ENCODE measurements around the gene GUCY1A1.

The GUCY1A1 gene

GRCh38 chr4:155763551-155763950 lies 96.9 kb downstream of the GUCY1A1 start:
- H3K4me1 Mint-ChIP-seq = peaks cover 3% of the 10 kb centered on the region
- no peak overlapping the region for H3K4me3 Mint-ChIP-seq
- no peak for DNase-seq
- H3K27ac Mint-ChIP-seq = no peak overlapping the region
- no peaks in the 10 kb centered on the region for H3K9me3 Mint-ChIP-seq
- H3K27me3 Mint-ChIP-seq = peaks cover 22% of the 10 kb centered on the region
- ATAC-seq = no peak

DNA sequence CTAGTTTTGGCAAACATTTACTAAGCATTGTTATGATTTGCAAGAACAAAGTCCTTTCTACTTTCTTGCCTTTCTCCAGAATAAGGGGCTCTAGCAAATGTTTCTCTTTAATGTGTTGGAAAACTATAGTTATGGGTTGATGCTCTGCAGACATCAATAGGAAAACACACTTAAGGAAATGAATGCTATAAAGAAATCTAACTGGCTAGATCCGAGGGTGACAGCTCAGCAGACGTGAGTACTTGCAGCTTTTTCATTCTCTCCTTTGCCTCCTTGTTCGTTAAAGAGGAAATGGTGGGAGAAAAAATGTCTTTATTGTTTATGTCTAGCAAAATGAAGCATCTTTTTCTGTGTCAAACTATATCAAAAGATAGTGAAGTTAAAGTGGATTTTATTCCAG lies 98.5 kb downstream of the GUCY1A1 start:
- ATAC-seq = no peak

DNA sequence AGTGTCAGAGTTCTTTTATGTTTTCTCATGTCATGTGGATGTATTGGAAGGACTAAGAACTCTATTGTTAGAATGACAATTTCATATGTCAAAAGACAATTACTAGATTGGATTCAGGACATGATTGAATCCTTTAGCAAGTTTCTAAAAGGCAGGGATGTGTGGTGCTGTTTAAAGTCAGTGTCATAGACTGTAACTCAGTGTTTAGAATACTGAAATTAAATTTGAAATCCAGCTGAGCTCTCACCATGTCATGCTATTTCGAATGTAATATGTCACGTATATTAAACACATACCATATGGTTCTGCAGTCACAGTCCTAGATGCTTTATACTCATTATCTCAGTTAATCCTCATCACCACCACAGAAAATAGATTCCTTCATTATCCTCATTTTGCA lies 100.0 kb downstream of the GUCY1A1 start:
- Mint-ChIP-seq H3K9me3 (no peaks in the 10 kb centered on the region), H3K4me1 (no peaks in the 10 kb centered on the region), H3K4me3 (no peak overlapping the region), H3K27ac (no peak overlapping the region), H3K27me3 (peaks cover 9% of the 10 kb centered on the region)
- ATAC-seq = no peak
- no peak for DNase-seq

More for the DNA sequence above, 98.5 kb downstream of the GUCY1A1 start:
- H3K27ac Mint-ChIP-seq = no peak overlapping the region
- no peak overlapping the region for H3K4me3 Mint-ChIP-seq
- H3K4me1 Mint-ChIP-seq = no peaks in the 10 kb centered on the region
- H3K9me3 Mint-ChIP-seq = no peaks in the 10 kb centered on the region
- H3K27me3 Mint-ChIP-seq = peaks cover 16% of the 10 kb centered on the region
- DNase-seq = no peak

DNA sequence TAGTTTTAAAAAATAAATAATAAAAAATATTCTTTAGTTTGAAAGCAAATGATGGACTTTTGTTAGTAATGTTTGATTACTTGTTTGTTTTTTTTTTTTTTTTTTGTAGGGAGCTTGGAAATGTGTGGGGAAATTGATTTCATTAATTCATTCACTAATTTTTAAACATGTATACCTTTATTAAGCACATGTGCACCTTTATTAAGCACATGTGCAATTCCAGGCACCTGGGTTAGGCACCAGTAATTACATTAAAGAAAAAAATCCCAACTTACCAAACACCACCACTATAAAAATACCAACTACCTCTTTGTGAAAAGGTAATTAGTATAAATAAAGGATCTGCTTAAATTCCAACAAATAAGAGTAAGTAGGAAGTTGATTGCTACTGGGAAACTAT lies 101.7 kb downstream of the GUCY1A1 start:
- Mint-ChIP-seq H3K4me1 (no peaks in the 10 kb centered on the region), H3K9me3 (no peaks in the 10 kb centered on the region), H3K4me3 (no peak overlapping the region), H3K27me3 (peaks cover 2% of the 10 kb centered on the region), H3K27ac (no peak overlapping the region)
- DNase-seq (no peak), ATAC-seq (no peak)

DNA sequence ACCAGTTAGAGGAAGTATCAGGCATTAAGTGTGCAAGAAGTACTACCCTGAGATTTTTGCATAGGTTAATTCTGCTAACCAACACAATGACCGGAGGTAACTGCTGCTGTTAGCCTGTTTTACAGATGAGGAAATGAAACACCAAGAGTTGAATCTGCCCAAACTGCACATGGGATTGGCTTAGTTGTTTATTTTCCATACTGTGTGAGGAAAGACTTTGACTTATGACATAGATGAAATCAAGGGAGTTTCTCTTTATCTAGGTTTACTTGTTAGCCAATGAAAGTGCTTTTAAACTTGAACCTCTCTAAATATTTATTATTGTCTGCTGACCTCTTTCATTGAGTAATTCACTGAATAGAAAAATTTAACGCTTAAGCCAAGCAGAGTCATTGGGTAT lies 102.4 kb downstream of the GUCY1A1 start:
- no peak overlapping the region for H3K4me3 Mint-ChIP-seq
- no peaks in the 10 kb centered on the region for H3K9me3 Mint-ChIP-seq
- no peaks in the 10 kb centered on the region for H3K27me3 Mint-ChIP-seq
- H3K27ac Mint-ChIP-seq = no peak overlapping the region
- ATAC-seq = no peak
- no peaks in the 10 kb centered on the region for H3K4me1 Mint-ChIP-seq
- no peak for DNase-seq

- ATAC-seq (no peak), DNase-seq (no peak)
- H3K27ac Mint-ChIP-seq = no peak overlapping the region
- no peaks in the 10 kb centered on the region for H3K27me3 Mint-ChIP-seq
- no peak overlapping the region for H3K4me3 Mint-ChIP-seq
- H3K9me3 Mint-ChIP-seq = no peaks in the 10 kb centered on the region
- H3K4me1 Mint-ChIP-seq = no peaks in the 10 kb centered on the region
Measured at GRCh38 chr4:155772459-155773195, 106.0 kb downstream of the GUCY1A1 start.

- DNase-seq (no peak), ATAC-seq (no peak)
- Mint-ChIP-seq H3K27me3 (no peaks in the 10 kb centered on the region), H3K4me3 (no peak overlapping the region), H3K27ac (no peak overlapping the region), H3K9me3 (no peaks in the 10 kb centered on the region), H3K4me1 (no peaks in the 10 kb centered on the region)
Measured at GRCh38 chr4:155773196-155773800, 106.7 kb downstream of the GUCY1A1 start.

- no peak overlapping the region for H3K27ac Mint-ChIP-seq
- DNase-seq (no peak), ATAC-seq (no peak)
- no peak overlapping the region for H3K4me3 Mint-ChIP-seq
- H3K9me3 Mint-ChIP-seq = no peaks in the 10 kb centered on the region
- no peaks in the 10 kb centered on the region for H3K27me3 Mint-ChIP-seq
- H3K4me1 Mint-ChIP-seq = no peaks in the 10 kb centered on the region
Measured at GRCh38 chr4:155774033-155774432, 107.4 kb downstream of the GUCY1A1 start.

- Mint-ChIP-seq H3K4me3 (no peak overlapping the region), H3K4me1 (no peaks in the 10 kb centered on the region), H3K9me3 (no peaks in the 10 kb centered on the region), H3K27ac (no peak overlapping the region), H3K27me3 (peaks cover 14% of the 10 kb centered on the region)
- DNase-seq = no peak
- no peak for ATAC-seq
Measured at GRCh38 chr4:155777971-155778735, 111.5 kb downstream of the GUCY1A1 start.

GRCh38 chr4:155780775-155781174 lies 114.1 kb downstream of the GUCY1A1 start:
- no peak for DNase-seq
- no peaks in the 10 kb centered on the region for H3K9me3 Mint-ChIP-seq
- H3K27me3 Mint-ChIP-seq = peaks cover 14% of the 10 kb centered on the region
- no peak for ATAC-seq
- no peaks in the 10 kb centered on the region for H3K4me1 Mint-ChIP-seq
- no peak overlapping the region for H3K4me3 Mint-ChIP-seq
- H3K27ac Mint-ChIP-seq = no peak overlapping the region

- no peaks in the 10 kb centered on the region for H3K9me3 Mint-ChIP-seq
- H3K27ac Mint-ChIP-seq = no peak overlapping the region
- peaks cover 14% of the 10 kb centered on the region for H3K27me3 Mint-ChIP-seq
- DNase-seq = no peak
- H3K4me3 Mint-ChIP-seq = no peak overlapping the region
- H3K4me1 Mint-ChIP-seq = no peaks in the 10 kb centered on the region
- ATAC-seq = no peak
Measured at GRCh38 chr4:155781249-155781831, 114.7 kb downstream of the GUCY1A1 start.
